DMS53 treated with DMSO at 0.1 percent for 48 hours (cell line): ENCODE data around the gene IKZF3.
A peak's percentile ranks its signal among the peaks of the same experiment; 100 is the strongest.
"Not testable (repeated sequence)": the region's sequence is repeated elsewhere in the genome, so short reads cannot be mapped to it uniquely, and the experiment has no call there.

ENCODE experiments used
- DNase-seq: peaks from one replicate; lab custom pipeline; 2025; ENCODE audit not compliant: unreplicated experiment; lab: John Stamatoyannopoulos, UW

IKZF3 gene

GRCh38 chr17:39782481-39782880 is 81.6 kb downstream of the IKZF3 start:
- DNase-seq = peak; percentile 16

- no peak for DNase-seq
These were observed 82.3 kb downstream of the IKZF3 start for GRCh38 chr17:39781861-39782213.

- no peak for DNase-seq
These were observed 82.9 kb downstream of the IKZF3 start for GRCh38 chr17:39781031-39781860.

GRCh38 chr17:39777534-39778365 is 86.4 kb downstream of the IKZF3 start:
- no peak for DNase-seq

- DNase-seq = no peak
These were observed 87.9 kb downstream of the IKZF3 start for GRCh38 chr17:39776252-39776651.

- DNase-seq = no peak
These were observed 89.1 kb downstream of the IKZF3 start for GRCh38 chr17:39775031-39775430.

GRCh38 chr17:39774047-39774446 is 90.1 kb downstream of the IKZF3 start:
- no peak for DNase-seq

GRCh38 chr17:39772987-39773934 is 90.9 kb downstream of the IKZF3 start:
- no peak for DNase-seq

- DNase-seq = no peak
These were observed 91.7 kb downstream of the IKZF3 start for GRCh38 chr17:39772415-39772814.

- DNase-seq = peak; percentile 84
These were observed 94.0 kb downstream of the IKZF3 start for GRCh38 chr17:39769974-39770587.

GRCh38 chr17:39767147-39767546 is 97.0 kb downstream of the IKZF3 start:
- no peak for DNase-seq

GRCh38 chr17:39765766-39766165 is 98.3 kb downstream of the IKZF3 start:
- no peak for DNase-seq

- no peak for DNase-seq
These were observed 98.9 kb downstream of the IKZF3 start for GRCh38 chr17:39765175-39765574.

- DNase-seq = not testable (repeated sequence)
These were observed 99.9 kb downstream of the IKZF3 start for GRCh38 chr17:39764171-39764570.

- DNase-seq = no peak
These were observed 100.9 kb downstream of the IKZF3 start for GRCh38 chr17:39763051-39763820.

- DNase-seq = no peak
These were observed 102.1 kb downstream of the IKZF3 start for GRCh38 chr17:39761861-39762496.

GRCh38 chr17:39759204-39759603 is 104.9 kb downstream of the IKZF3 start:
- DNase-seq = no peak

GRCh38 chr17:39757931-39758873 is 105.9 kb downstream of the IKZF3 start:
- DNase-seq = no peak
